ENCODE results near the gene FAM149B1.

DNA sequence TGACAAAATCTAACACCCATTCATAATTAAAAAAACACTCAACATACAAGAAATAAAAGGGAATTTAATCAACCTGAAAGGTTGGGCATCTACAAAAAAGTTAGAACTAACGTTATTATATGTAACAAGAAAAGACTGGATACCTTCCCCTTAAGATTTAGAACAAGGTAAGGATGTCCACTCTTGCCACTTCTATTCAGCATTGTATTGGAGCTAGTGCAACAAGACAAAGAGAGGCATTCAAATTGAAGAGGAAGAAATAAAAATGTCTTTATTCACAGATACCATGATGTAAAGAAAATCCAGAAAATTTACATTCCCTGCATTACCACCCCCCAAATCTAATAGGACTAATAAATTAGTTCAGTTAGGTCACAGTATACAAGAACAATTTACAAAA is 18.3 kb downstream of the FAM149B1 start:
- TF ChIP-seq, protein P1, sequence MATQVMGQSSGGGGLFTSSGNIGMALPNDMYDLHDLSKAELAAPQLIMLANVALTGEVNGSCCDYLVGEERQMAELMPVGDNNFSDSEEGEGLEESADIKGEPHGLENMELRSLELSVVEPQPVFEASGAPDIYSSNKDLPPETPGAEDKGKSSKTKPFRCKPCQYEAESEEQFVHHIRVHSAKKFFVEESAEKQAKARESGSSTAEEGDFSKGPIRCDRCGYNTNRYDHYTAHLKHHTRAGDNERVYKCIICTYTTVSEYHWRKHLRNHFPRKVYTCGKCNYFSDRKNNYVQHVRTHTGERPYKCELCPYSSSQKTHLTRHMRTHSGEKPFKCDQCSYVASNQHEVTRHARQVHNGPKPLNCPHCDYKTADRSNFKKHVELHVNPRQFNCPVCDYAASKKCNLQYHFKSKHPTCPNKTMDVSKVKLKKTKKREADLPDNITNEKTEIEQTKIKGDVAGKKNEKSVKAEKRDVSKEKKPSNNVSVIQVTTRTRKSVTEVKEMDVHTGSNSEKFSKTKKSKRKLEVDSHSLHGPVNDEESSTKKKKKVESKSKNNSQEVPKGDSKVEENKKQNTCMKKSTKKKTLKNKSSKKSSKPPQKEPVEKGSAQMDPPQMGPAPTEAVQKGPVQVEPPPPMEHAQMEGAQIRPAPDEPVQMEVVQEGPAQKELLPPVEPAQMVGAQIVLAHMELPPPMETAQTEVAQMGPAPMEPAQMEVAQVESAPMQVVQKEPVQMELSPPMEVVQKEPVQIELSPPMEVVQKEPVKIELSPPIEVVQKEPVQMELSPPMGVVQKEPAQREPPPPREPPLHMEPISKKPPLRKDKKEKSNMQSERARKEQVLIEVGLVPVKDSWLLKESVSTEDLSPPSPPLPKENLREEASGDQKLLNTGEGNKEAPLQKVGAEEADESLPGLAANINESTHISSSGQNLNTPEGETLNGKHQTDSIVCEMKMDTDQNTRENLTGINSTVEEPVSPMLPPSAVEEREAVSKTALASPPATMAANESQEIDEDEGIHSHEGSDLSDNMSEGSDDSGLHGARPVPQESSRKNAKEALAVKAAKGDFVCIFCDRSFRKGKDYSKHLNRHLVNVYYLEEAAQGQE (IDR thresholded peaks at IDR 0.05; ENCODE audit: insufficient read depth in 1 of 2, low read depth in 2 of 2, low read length in 2 of 2) = no peak
- TF ChIP-seq SIN3A (IDR thresholded peaks at IDR 0.05; ENCODE audit: borderline replicate concordance, insufficient read depth, low read length) = no peak
